ENCODE data around the gene SRSF10.
"Not testable (repeated sequence)": the region's sequence is repeated elsewhere in the genome, so short reads cannot be mapped to it uniquely, and the experiment has no call there.

Gene SRSF10

DNA sequence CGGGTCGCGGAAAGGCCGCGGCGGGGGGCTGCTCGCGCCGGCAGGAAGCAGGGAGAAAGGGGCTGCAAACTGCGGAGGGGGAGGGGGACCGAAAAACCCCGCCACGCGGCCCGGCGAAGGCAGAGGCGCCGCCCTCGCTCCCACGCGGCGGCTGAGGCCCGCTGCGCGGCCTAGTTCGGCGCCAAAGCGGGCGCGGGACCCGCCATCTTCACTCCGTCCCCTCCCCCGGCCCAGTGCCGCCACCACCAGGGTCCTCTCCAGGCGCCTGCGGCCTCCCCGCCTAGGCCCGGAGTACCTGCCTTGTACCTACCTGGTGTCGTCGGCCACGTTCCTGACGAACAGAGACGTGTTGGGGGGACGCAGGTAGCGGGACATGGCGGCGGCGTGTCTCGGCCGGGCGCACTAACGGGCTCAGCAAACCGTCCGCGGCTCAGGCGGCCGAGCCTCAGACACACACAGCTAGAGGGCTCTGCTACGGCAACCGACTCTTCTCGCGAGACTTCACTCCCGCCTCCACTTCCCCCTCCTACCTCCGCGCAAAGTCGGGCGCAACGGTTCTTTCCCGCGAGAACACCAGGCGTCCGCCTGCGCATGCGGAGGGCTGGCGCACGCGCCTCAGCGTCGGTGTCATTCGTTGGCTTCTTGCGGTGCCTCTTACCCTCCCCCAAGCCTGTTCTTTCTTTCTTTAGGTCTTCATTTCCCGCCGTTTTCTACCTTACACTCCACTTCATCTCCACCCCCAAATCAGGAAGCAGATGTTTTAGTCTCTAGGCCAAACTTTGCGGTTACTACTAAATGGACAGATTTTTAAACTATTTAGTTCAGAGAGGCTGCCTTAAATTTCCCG lies at the start of gene SRSF10:
SRSF10 (minus strand) TSS at position 447 of the 847 bp plus-strand sequence; CDS start at position 375, 72 bp downstream.
- peak; percentile 91 for DNase-seq (ENCODE audit: low spot score)

- no peak for DNase-seq (ENCODE audit: low spot score)
Measured at GRCh38 chr1:24027838-24028468, 47.8 kb upstream of the SRSF10 start.

GRCh38 chr1:24022581-24023361 lies 42.6 kb upstream of the SRSF10 start:
- no peak for DNase-seq (ENCODE audit: low spot score)

DNA sequence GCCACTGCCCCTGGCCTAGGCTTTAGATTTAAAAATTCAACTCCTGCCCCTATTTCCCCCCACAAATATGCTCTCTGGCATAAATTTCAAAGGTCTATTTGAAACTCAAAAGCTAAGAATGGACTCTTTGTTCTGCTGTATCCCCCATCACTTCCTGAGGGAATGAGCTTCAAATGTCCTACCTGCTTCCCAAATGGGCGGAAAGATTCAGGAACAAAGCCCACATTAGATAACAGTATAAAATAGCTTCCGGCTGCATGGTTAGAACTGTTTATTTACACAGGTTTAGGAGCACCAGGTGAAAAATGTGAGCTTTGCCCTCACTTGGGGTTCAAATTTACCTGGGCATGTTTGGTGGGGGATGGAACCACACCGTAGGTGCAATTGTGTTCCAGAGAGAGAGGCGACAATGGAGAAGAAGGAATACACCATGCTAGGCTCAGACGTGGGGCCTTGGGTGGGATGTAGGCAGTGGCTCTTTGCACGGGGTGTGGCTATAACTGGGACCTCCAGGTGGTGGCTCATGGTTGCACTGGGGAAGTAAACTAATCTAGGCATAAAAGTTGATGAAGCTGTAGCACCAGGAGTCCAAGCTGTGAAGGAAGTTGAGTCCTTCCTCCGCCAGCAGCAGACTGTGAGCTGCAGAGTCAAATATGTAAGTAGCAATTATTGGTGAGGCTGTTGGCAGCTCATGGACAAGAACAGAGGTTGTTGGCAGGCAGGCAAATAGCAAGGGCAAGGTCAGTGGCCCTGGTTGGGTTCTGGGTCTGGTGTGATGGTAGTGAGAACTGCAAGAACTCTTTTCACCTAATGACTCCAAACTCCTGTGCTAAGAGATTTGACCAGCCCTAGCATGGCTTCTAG lies 41.5 kb upstream of the SRSF10 start:
- no peak for DNase-seq (ENCODE audit: low spot score)

DNA sequence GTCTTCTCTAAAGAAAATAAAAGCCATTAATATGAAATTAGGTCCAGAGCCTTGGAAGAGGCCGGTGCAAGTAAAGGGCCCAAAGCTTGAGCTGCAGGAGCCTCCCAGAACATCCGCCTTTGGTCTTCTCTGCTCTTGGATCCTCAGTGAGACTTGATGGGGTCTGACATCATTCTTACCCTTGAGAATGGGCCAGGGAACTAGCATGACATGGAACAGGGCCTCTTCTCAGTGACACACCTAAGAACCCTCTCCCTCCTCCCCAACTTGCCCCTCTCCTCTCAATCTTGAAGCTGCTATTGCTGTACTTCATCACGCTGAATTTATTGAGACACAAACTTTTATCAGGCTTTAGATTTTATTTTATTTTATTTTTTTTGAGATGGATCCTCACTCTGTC lies 40.3 kb upstream of the SRSF10 start:
- DNase-seq (ENCODE audit: low spot score): no peak

DNA sequence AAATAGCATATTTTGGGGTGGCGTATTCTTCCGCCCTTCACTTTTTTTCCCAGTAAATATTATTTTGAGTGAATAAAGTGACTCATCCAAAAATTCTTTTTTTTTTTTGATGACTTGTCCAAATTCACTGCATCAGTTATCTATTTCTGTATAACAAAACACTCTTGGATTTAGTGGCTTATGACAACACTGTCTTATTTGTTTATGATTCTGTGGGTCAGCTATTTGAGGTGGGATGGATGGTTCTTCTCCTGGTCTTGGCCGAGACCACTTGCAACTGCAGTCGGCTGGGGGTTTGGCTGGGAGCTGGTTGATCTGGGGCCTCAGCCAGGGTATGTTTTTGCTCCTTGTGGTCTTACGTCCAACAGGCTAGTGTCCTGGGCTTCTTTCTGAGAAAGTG lies 39.9 kb upstream of the SRSF10 start:
- no peak for DNase-seq (ENCODE audit: low spot score)

- DNase-seq (ENCODE audit: low spot score): peak; percentile 69
Measured at GRCh38 chr1:24018611-24019580, 38.8 kb upstream of the SRSF10 start.

DNA sequence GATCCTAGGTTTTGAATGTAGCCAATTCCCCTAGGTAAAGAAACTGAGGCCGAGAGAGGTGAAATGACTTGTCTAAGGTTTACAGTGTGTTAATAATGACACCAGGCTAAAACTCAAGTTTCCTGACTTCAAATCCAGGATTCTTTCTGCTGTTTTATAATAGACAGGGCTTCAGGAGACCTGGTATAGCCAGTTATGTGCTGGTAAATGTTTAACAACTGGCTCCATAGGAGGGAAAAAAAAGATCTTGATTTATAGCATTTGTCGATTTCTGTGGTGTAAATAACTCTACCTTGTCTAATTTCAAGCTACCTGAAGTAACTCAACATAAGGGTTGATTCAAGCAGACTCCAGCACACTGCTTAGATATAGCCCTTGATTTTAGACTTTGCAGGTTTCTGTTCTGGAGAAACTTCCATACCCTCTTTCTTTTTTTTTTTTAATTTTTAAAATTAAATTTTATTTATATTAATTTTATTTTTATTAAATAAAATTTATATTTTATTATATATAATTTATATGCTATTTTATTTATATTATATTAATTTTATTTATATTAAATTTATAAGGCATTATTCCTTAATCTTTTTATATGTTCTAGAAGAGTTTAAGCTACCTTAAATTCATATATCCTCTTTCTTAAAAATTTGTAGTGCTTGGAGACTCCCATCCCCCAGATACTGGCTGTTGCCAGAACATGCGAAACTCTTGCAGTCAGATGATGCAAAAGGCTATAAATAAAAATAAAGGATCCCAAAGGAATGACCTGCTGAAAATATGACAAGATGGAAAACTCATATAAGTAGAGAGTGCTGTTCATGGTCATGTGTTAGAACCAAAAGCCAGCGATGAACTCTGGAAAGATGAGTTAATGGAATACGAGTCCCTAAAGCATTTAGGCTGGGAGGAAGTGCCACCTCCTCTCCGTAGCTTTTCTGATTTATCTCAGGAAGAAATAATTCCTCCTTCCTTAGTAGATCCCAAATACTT lies 35.4 kb upstream of the SRSF10 start:
- DNase-seq (ENCODE audit: low spot score): no peak

DNA sequence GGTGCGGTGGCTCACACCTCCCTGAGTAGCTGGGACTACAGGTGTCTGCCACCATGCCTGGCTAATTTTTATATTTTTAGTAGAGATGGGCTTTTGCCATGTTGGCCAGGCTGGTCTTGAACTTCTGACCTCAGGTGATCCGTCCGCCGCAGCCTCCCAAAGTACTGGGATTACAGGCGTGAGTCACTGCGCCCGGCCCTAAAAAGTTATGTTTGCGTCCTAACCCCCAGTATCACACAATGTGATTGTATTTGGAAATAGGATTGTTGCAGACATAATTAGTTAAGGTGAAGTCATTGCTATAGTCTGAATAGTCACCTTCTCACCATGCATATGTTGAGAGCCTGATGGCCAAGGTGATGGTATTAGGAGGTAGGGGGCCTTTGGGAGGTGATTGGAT lies 32.8 kb upstream of the SRSF10 start:
- DNase-seq (ENCODE audit: low spot score): not testable (repeated sequence)

GRCh38 chr1:24010650-24011049 lies 30.5 kb upstream of the SRSF10 start:
- no peak for DNase-seq (ENCODE audit: low spot score)

DNA sequence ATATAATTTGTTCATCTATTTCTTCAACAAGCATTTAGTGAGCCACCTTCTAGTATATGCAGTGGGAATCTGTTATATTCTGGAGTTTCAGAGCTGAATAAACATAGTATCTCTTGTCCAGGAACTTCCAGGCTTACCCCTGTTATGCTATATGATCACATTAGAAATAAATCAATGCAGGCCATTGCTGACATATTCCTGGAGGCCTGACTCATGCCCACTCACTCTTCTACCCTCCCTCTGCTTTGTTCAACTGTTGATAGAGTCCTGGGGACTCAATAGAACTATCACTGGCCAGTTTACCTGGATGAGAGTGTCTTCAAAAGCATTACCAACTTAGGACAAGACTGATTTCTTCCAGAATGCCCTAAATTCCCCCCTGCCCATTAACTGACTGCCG lies 29.3 kb upstream of the SRSF10 start:
- DNase-seq (ENCODE audit: low spot score): no peak

GRCh38 chr1:24008574-24009184 lies 28.6 kb upstream of the SRSF10 start:
- DNase-seq (ENCODE audit: low spot score): not testable (repeated sequence)

DNA sequence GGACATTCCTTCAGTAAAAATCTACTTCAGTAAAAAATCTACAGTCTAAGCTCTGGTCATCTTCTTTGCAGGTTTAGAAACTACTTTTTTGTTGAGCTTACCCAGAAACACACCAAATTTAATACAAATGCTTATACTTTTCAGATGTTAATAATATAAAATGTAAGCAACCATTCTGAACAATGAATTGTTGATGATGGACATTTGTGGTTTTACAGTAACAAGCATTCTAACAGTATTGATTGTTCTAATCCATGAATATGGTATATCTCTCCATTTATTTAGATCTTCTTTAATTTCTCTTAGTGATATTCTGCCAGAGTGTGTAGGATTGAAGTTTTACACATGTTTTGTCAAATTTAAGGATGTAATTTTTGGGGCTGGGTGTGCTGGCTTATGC lies 27.0 kb upstream of the SRSF10 start:
- DNase-seq (ENCODE audit: low spot score): no peak

- DNase-seq (ENCODE audit: low spot score): no peak
Measured at GRCh38 chr1:24005163-24005562, 25.0 kb upstream of the SRSF10 start.

DNA sequence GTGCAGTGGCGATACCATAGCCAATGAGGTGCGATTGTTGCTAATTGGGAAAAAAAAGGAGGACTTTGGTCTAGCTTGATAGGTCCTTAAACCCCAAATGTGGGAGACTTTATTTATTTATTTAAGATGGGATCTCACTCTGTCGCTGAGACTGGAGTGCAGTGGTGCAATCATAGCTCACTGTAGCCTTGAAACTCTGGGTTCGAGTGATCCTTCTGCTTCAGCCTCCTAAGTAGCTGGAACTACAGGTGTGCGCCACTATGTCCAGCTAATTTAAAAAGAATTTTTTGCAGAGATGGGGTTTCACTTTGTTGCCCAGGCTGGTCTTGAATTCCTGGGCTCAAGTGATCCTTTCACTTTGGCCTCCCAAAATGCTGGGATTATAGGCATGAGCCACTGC lies 24.0 kb upstream of the SRSF10 start:
- DNase-seq (ENCODE audit: low spot score): no peak

- DNase-seq (ENCODE audit: low spot score): peak; percentile 43
Measured at GRCh38 chr1:24003331-24003972, 23.3 kb upstream of the SRSF10 start.

DNA sequence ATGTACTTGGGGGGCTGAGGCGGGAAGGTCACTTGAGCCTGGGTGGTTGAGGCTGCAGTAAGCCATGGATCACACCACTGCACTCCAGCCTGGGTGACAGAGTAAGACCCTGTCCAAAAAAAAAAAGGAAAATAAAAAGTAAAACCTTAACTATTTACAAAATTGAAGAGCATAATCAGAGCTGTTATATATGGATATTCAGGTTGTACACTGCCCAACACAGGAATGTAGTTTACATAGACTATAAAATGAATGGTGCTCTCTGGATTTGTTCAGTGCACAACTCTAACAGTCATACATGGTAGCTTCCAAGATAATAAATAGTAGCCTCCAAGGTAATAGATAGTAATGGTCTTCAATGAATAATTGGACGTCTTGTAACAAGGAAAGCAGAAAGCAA lies 22.6 kb upstream of the SRSF10 start:
- DNase-seq (ENCODE audit: low spot score): no peak

DNA sequence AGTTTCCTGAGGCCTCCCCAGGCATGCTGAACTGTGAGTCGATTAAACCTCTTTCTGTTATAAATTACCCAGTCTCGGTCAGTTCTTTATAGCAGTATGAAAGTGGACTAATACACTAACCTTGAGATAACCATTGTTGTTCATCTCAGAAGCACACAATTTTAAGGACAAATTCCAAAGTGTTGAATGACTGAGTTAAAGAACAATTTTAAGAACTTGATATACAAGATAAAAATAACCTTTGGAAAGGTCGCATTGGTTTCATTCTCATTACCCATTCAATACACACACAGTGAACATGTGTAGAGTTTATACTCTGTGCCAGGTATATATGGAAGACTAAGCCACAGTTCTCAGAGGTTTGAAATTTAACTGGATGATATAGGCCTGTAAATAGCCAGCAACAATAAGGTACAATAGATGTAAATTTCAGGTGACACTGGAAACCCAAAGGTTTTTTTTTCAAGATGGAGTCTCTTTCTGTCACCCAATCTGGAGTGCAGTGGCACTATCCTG lies 19.1 kb upstream of the SRSF10 start:
- no peak for DNase-seq (ENCODE audit: low spot score)

Data from HuH-7.5 (cell line).